DND-41 (cell line): ENCODE results near the gene GJD2.

Experiments used
- EZH2 ChIP-seq: IDR thresholded peaks from 3 replicates; pipeline ENCODE4 v1.6.1; 2012; ENCODE audit warnings: borderline replicate concordance, low read depth, mild to moderate bottlenecking, moderate library complexity, low read length, inconsistent platforms; ENCODE audit not compliant: severe bottlenecking
- TF ChIP-seq, protein P1 (sequence below): IDR thresholded peaks from 2 replicates; pipeline ENCODE4 v1.5.1; 2012; ENCODE audit warnings: borderline replicate concordance, low read length, moderate library complexity, mild to moderate bottlenecking; ENCODE audit not compliant: poor library complexity, severe bottlenecking; ENCODE audit errors: extremely low read depth

GRCh38 chr15:34754674-34755418 is at the start of gene GJD2:
- TF ChIP-seq, protein P1, sequence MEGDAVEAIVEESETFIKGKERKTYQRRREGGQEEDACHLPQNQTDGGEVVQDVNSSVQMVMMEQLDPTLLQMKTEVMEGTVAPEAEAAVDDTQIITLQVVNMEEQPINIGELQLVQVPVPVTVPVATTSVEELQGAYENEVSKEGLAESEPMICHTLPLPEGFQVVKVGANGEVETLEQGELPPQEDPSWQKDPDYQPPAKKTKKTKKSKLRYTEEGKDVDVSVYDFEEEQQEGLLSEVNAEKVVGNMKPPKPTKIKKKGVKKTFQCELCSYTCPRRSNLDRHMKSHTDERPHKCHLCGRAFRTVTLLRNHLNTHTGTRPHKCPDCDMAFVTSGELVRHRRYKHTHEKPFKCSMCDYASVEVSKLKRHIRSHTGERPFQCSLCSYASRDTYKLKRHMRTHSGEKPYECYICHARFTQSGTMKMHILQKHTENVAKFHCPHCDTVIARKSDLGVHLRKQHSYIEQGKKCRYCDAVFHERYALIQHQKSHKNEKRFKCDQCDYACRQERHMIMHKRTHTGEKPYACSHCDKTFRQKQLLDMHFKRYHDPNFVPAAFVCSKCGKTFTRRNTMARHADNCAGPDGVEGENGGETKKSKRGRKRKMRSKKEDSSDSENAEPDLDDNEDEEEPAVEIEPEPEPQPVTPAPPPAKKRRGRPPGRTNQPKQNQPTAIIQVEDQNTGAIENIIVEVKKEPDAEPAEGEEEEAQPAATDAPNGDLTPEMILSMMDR: no peak
- TF ChIP-seq EZH2: no peak
